HG03457 (cell line): ENCODE measurements around the gene CDKL2.

Experiments used
- ATAC-seq: cut with Tn5 transposase; IDR thresholded peaks from one replicate; pipeline ENCODE4 v1.9.1; 2021; ENCODE audit warnings: moderate number of reproducible peaks; ENCODE audit not compliant: unreplicated experiment

CDKL2 gene

GRCh38 chr4:75643651-75644050, 13.3 kb upstream of the CDKL2 start:
- ATAC-seq = no peak

- no peak for ATAC-seq
These were observed 8.9 kb upstream of the CDKL2 start for GRCh38 chr4:75639124-75639695.

- no peak for ATAC-seq
These were observed 7.5 kb upstream of the CDKL2 start for GRCh38 chr4:75637827-75638226.

- ATAC-seq = no peak
These were observed 6.8 kb upstream of the CDKL2 start for GRCh38 chr4:75637176-75637575.

GRCh38 chr4:75634951-75635350, 4.6 kb upstream of the CDKL2 start:
- ATAC-seq = no peak

GRCh38 chr4:75634281-75634680, 4.0 kb upstream of the CDKL2 start:
- ATAC-seq = no peak

- ATAC-seq = no peak
These were observed 3.5 kb upstream of the CDKL2 start for GRCh38 chr4:75633846-75634245.

GRCh38 chr4:75630937-75631329, 605 bp upstream of the CDKL2 start:
- ATAC-seq = no peak

- no peak for ATAC-seq
These were observed 1.1 kb downstream of the CDKL2 start for GRCh38 chr4:75629239-75629638.

GRCh38 chr4:75623026-75623425, 7.3 kb downstream of the CDKL2 start:
- ATAC-seq = no peak

GRCh38 chr4:75621715-75622114, 8.6 kb downstream of the CDKL2 start:
- ATAC-seq = no peak

- ATAC-seq = no peak
These were observed 18.0 kb downstream of the CDKL2 start for GRCh38 chr4:75612306-75612705.

GRCh38 chr4:75605928-75606327, 24.4 kb downstream of the CDKL2 start:
- no peak for ATAC-seq

GRCh38 chr4:75599647-75600046, 30.7 kb downstream of the CDKL2 start:
- ATAC-seq = no peak

- no peak for ATAC-seq
These were observed 31.9 kb downstream of the CDKL2 start for GRCh38 chr4:75598390-75598789.

- no peak for ATAC-seq
These were observed 34.3 kb downstream of the CDKL2 start for GRCh38 chr4:75596061-75596460.

- ATAC-seq = no peak
These were observed 36.9 kb downstream of the CDKL2 start for GRCh38 chr4:75593393-75593792.

- no peak for ATAC-seq
These were observed 46.3 kb downstream of the CDKL2 start for GRCh38 chr4:75584067-75584466.

- no peak for ATAC-seq
These were observed 62.6 kb downstream of the CDKL2 start for GRCh38 chr4:75567725-75568124.

- no peak for ATAC-seq
These were observed 63.4 kb downstream of the CDKL2 start for GRCh38 chr4:75566911-75567310.

GRCh38 chr4:75565481-75565880, 64.8 kb downstream of the CDKL2 start:
- ATAC-seq = no peak

GRCh38 chr4:75564023-75564422, 66.3 kb downstream of the CDKL2 start:
- ATAC-seq = no peak

- no peak for ATAC-seq
These were observed 68.5 kb downstream of the CDKL2 start for GRCh38 chr4:75561789-75562188.

GRCh38 chr4:75557696-75558095, 72.6 kb downstream of the CDKL2 start:
- ATAC-seq = no peak
